Stimulated activated CD8-positive, alpha-beta memory T cell treated with anti-CD3 and anti-CD28 coated beads, Interleukin-4, amount 100 ng/mL, for 48 hours (primary cell): Measurements from ENCODE around the gene SLC13A1.
"Not testable (repeated sequence)": the region's sequence is repeated elsewhere in the genome, so short reads cannot be mapped to it uniquely, and the experiment has no call there.

Experiments used
- DNase-seq: peaks from one replicate; pipeline ENCODE4 v3.0.0-alpha.2; 2020

Gene SLC13A1

DNA sequence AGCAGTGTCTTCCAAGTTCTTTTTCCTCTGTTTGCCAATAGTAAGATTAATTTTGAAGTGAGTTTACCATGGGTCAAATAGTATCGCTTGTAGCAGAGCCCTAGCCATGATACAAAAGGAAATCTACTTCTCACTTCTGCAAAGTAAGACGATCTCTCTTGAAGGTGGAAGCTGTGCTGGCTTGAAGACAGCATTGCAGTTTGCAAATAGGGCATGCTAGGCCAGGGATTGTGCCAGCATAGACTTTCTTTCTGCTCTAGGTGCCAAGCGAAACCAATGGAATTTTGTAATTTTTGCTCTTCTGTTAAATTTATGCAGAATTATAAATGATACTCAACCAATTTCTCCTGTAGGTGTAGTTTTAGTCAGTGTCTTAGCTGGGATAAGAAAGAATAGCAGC lies 74.5 kb downstream of the SLC13A1 start:
- no peak for DNase-seq

DNA sequence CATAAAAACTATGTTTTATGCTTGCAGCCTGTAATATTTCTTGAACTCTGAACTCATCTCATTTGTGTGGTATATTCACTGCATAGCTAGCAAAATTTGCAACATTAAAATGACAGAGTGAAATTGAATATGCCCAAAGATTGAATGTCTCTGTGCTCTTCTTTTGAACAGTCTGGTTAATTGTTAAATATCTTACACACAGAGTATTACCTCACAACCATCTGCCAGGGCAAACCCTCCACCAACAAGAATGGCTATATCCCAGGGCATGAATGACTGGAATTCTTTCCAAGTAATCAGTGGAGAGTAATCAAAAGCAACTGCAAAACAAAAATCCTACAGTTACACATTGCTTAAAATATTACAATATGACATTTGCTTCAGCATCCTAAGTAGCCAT lies 76.9 kb downstream of the SLC13A1 start:
- DNase-seq, result no peak

DNA sequence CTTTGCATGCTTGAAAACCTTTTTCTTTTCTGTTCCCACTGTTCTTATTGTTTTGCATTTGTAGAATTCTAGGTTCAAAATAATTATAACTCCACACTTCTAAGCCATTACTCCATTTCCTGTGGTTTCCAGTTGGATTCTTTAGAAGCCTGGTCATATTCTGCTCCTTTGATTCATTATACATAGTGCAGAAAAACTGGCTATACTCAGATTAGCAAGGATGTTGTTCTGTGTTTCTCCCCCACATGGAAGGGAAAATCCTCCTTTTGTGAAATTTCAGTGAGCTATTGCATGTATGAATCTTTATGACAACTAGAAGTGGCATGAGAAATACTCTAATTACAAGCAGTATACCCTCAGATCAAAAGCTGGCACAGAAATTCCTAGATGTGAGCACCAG lies 79.5 kb downstream of the SLC13A1 start:
- no peak for DNase-seq

DNA sequence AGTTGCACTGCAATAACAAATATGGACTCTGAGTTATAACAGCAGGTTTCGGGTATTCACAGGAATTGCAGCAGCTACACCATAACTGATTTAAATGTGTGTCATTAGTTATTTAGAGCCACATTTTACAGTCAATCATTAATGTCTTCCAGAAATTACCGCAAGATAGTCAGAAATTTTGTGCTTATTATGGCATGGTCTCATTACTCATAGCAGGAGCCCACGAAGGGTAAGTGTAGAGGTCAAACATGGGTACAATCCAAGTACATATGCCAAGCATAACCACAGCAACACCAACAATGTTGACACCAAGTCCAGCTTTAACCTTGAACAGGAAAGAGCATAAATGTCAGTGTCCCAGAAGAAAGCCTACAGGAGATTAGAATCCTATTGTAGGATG lies 84.4 kb downstream of the SLC13A1 start:
- no peak for DNase-seq

DNA sequence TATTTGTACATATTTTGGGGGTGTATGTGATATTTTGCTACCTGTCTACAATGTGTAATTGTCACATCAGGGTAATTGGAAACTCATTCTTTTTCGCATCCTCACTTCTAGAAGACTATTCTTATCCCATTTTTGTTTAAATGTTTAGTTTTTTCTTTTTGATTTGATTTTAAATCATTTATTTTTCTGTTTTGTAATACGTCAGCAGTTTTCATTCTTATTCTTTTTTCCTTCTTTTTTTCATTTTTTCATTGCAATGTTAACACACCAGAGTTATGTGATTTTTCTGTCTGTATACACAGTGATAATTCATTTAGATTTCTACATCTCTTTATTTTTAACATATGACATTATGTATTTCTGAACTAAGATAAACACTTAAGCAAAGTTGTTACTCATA lies 85.5 kb downstream of the SLC13A1 start:
- DNase-seq, result no peak

DNA sequence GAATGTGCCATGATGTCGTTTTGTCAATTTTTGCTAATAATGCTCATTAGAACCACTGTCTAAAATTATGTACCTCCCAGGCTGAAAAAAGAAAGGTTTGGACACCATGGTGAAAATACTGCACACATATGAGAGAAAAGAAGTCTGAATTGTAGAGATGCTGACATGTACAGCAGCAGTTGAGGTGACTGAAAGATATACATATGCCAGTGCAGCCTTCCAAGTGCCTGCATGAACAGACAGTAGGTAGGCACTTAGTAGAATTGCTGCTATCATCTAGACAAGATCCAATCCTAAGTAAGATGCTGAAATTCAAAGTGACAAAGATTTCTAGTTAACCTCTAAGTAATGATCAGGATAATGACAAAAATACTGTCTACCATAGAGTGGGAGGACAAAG lies 86.9 kb downstream of the SLC13A1 start:
- DNase-seq, result no peak

DNA sequence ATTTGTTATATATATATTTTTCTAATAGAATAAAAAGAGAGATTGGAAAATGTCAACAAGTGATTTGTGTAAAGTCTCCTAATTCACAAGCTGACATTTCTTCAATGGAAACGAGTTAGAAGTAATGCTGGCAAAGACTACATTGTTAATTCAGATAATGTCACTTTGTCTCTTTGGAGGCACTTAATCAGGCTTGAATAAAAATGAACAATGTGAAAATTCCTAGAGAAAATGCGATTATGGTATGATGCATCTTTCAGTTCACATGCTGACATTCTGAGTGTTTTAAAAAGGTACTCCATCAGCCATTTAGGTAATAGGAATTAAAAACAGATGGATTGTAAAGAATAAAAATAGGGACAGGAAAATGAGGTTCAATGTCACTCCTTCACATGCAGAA lies 100.1 kb downstream of the SLC13A1 start:
- no peak for DNase-seq

DNA sequence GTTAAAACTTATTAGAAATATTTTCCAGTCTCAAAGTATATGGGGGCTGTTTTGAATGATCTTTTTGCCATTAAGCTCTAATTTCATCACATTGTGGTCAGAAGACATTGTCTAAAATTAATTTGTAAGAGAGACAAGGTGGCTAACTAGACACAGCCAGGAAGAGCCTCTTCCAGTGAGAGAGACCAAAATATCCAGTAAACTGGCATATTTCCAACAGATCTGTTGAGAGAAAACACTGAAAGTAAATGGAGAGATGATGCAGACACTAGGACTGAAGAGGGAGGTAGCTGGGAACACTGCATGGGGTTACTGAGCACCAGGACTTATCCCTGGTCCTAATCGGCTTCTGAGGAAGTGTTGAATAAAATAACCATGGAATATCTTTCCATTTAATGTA lies 102.8 kb downstream of the SLC13A1 start:
- no peak for DNase-seq

DNA sequence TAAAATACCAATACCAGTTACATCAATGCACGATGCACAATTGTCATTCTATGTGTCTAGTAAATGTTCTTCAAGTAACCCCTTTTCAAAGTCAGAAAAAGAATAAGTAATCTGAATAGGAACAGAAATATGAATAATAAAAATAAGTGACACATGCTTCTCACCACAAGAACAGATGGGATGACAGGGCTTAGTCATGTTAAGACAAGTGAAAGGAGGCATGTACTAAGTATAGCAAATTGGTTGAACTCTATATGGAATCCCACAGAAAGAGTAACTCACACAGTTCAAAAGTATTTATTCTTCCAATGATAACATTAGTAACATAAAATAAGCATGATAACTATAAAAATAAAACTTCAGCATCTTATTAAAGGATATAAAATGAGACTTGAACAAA lies 103.3 kb downstream of the SLC13A1 start:
- DNase-seq, result no peak

DNA sequence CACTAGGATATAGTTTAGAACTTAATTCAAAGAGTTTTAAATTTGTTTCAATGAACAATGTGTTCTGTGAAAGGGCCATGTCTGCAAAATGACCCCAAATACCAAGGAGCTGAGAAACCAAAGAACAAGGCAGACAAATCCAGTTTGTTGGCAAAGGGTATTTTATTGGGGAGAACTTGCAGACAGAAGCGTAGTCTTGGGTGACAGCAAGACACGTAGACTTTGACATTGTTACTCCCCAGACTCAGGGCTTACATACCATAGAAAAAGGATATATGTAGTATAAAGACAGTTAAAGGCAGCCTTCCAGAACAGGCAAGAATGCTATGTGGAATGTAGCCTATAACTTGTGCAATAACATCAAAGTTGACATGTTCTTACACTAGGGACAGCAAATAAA lies 109.3 kb downstream of the SLC13A1 start:
- DNase-seq, result no peak

DNA sequence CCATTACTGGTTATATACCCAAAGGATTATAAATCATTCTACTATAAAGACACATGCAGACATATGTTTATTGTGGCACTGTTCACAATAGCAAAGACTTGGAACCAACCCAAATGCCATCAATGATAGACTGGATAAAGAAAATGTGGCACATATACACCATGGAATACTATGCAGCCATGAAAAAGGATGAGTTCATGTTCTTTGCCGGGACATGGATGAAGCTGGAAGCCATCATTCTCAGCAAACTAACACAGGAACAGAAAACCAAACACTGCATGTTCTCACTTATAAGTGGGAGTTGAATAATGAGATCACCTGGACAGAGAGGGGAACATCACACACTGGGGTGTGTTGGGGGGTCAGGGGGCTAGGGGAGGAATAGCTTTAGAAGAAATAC lies 112.9 kb downstream of the SLC13A1 start:
- not testable (repeated sequence) for DNase-seq

DNA sequence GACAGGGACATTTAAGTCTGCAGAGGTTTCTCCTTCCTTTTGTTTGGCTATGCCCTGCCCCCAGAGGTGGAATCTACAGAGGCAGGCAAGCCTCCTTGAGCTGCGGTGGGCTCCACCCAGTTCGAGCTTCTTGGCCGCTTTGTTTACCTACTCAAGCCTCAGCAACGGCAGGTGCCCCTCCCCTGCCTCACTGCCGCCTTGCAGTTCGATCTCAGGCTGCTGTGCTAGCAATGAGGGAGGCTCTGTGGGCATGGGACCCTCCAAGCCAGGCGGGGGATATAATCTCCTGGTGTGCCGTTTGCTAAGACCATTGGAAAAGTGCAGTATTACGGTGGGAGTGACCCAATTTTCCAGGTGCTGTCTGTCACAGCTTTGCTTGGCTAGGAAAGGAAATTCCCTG lies 114.9 kb downstream of the SLC13A1 start:
- not testable (repeated sequence) for DNase-seq

DNA sequence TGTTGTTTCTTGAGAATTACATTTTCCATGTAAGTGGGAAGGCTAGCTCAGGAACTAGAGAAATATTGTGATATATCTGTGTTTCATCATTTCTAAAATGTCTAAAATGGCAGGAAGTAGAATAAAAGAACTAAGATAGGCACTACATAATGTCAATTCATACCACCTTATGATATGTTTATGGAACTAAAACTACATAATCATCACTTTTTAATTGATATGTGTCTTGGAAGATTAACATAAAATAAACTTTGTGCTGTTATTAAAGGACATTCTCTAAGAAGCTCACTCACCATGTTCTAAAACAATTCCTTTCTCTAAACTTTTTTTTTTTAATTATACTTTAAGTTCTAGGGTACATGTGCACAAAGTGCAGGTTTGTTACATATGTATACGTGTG lies 120.7 kb downstream of the SLC13A1 start:
- no peak for DNase-seq

DNA sequence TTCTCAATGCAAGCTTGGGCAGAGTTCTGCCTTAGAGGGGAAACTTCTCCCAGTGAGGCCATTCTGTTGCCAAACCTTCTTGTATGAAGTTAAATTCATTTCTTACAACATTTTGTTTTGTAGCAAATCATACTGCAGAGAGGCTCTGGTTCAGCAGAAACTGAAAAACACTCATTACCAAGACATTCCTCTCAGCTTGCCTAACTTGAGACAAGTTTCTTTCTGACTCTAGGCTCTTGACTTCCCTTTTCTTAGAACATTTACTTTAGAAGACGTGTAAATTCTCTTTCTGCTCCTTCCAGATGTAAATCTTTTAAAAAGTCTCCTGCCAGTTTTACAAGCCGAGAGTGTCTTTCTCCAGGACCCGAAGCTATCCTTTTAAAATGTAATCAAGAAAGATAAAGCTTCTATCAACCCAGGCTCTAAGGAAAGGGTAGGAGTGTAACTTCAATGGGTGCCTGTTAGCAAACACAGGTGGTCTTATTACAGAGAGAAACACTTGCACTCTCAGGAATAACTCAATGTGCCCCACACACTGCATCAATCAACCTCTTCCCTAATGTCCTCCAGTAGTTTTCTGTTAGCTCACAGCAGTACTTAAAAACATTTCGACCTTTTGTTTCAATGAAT lies 123.8 kb downstream of the SLC13A1 start:
- DNase-seq, result no peak

DNA sequence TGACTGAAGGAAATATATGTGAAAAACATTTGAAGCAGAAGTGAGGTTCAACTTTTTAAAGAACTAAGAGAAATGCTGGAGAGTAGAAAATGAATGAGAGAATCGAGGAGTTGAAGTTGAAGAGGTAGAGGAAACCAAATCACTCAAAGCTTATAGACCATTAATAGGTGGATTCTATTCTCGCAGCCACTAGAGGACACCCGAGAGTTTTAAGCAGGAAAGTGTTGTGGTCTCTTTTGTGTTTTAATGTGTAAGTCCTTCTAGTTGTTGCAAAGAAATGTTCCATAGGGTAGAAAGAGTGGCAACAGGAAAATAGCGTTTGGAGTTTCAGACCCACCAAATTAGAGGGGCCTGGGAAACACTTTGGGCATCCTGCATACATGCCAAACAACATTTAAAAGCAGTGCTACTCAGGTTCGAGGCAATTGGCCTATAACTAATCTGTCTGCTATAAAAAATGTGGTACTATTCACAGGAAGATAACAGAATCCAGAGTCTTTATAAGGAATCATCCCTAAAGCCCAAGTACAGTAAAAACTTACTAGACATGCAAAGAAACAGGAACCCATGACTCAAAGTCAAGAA lies 129.0 kb downstream of the SLC13A1 start:
- DNase-seq, result no peak

DNA sequence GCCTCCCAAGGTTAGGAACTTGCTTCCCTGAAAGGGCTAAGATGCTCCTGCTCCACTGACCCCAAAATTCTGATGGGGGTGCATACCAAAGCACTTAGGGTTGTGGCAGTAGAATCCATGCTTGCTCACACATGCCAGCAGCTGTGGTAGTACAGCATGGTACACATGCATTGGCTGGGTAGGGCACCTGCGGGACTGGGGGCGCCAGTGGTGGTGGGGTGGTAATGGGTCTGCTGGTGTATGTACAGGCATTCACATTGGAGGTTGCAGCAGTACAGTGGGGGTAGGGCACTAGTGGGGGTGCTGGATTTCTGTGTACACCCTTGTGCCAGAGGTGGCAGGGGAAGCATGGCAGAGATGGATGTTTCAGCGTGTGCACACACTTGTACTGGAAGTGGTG lies 132.0 kb downstream of the SLC13A1 start:
- no peak for DNase-seq
